Transverse colon (tissue), 4 donors: Measurements from ENCODE around the gene VWA3B. TPM values are rescaled to one million over a fixed set of nuclear protein-coding genes. Genes with fewer than 3 reads are reported as not detected.
A peak's percentile ranks its signal among the peaks of the same experiment; 100 is the strongest.

ENCODE experiments used
- DNase-seq: peaks from one replicate; pipeline ENCODE4 v3.0.0-alpha.2; 2019
- H3K27ac ChIP-seq, 4 donors: fragments of 200-600 bp; sonication (generic); 2 replicates each; pipeline ENCODE4 v1.5.1; 2016 to 2018; ENCODE audit warnings: inconsistent platforms in 4 of 4
- H3K27me3 ChIP-seq: fragments of 200-600 bp; sonication (generic); 2 replicates; pipeline ENCODE4 v1.5.1; 2017; ENCODE audit warnings: inconsistent platforms
- H3K36me3 ChIP-seq, 4 donors: fragments of 200-600 bp; sonication (generic); 2 replicates each; pipeline ENCODE4 v1.5.1; 2017 to 2019; ENCODE audit warnings: inconsistent platforms in 4 of 4
- H3K4me1 ChIP-seq, 4 donors: fragments of 200-600 bp; sonication (generic); 2 replicates each; pipeline ENCODE4 v1.5.1; 2017 to 2020; ENCODE audit warnings: inconsistent platforms in 4 of 4
- H3K4me3 ChIP-seq, 4 donors: fragments of 200-600 bp; sonication (generic); 1 replicate in 1 of 4; 2 replicates in 3 of 4; pipeline versions ENCODE4 v1.5.1 to v1.6.1; 2017 to 2019; ENCODE audit warnings: inconsistent platforms in 4 of 4
- H3K9me3 ChIP-seq, 2 donors: fragments of 200-600 bp; sonication (generic); 2 replicates each; pipeline ENCODE4 v1.5.1; 2017 to 2019; ENCODE audit warnings: inconsistent platforms in 2 of 2
- EP300 ChIP-seq: sonication (generic); formaldehyde crosslinking; IDR thresholded peaks from one replicate; pipeline ENCODE4 v1.6.1; 2017; ENCODE audit warnings: antibody characterized with exemption, low read depth
- POLR2A ChIP-seq: fragments of 450-650 bp; IDR thresholded peaks from one replicate; pipeline ENCODE4 v1.6.1; 2016; ENCODE audit warnings: antibody characterized with exemption, mild to moderate bottlenecking, moderate library complexity
- POLR2AphosphoS5 ChIP-seq, 3 donors: sonication (generic); formaldehyde crosslinking; IDR thresholded peaks; one replicate each; pipeline ENCODE4 v1.6.1; 2016; ENCODE audit warnings: antibody characterized with exemption in 3 of 3
- WGBS, 2 donors: methylation state at CpG; one replicate each; pipeline ENCODE4 v1.1.5; 2018; ENCODE audit warnings: low coverage in 1 of 2; 5-methylcytosine and 5-hydroxymethylcytosine counted together
- in situ Hi-C, 4 donors: fragments of 200-750 bp; cut with MboI; loops; one replicate each; pipeline versions ENCODE4 v1.15.0 to v1.15.1; 2017; ENCODE audit warnings: low sequenced_read_pairs in 3 of 4, low pct_ligation_motif_present in 1 of 4, low pct_unique_long_range_greater_than_20kb in 1 of 4
- intact Hi-C: fragments of 100-400 bp; cut with DNase I; formaldehyde crosslinking; loops from one replicate; pipeline ENCODE4 v1.15.1; 2023; ENCODE audit warnings: low total_unique reads
- total RNA-seq, 4 donors: library from RNA; depleted of rRNA; stranded (reverse); fragments of >200 nt; gene quantifications; one replicate each; pipeline ENCODE4 v1.1.0, GENCODE V29; 2016
- TF ChIP-seq, protein P1 (sequence below), 5 experiments: fragments of 200-600 bp in 3 of 5; fragments of 450-650 bp in 2 of 5; sonication (generic) in 3 of 5; IDR thresholded peaks; 1 replicate in 2 of 5; 2 replicates in 3 of 5; pipeline ENCODE4 v1.5.1; 2016 to 2017; ENCODE audit warnings: antibody characterized with exemption in 5 of 5, inconsistent platforms in 3 of 5, mild to moderate bottlenecking in 2 of 5, moderate library complexity in 1 of 5

VWA3B gene
- total RNA-seq, 4 donors from 2014 or later = 0.41 to 0.48 TPM; not detected in 2

DNA sequence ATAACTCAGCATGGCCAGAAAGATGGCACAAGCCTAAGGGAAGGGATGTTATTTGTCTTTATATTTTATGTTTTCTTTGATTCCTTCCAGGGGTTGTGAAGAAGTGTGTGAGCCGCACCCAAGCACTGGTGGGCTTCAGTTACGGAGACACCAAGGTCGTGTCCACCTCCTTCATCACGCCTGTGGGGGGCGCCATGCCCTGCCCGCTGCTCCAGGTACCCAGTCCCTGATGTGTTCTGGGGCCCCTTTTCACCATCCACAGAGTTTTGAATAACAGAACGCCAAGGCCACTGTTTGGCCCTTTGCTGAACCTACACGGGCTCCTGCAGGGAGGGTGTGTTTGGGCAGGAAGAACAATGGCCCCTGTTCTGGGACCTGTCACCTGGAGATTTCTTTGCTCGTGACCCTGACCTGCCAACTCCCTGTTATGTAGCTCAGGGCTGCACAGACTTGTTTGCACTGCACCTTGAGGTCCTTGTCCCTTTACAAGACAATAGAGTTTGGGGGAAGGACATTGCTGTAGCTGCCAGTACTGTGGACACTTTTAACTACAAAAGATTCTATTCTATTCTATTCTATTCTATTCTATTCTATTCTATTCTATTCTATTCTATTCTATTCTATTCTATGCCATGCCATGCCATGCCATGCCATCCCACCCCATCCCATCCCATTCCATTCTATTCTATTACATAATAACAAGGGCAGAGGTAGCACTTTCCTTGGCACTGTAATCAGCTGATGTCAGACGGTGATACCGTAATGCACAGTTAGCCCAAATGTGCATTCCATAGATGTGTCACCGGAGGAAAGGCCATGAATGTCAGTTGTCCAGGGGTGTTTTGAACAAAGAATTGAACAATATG lies 211.1 kb downstream of the VWA3B start:
- Histone ChIP-seq H3K27me3 (no peaks in the 10 kb centered on the region), H3K27ac (peak overlapping the region; percentile 70 to 87 (median 82)), H3K4me3 (no peak overlapping the region), H3K4me1 (peaks cover 4 to 26% (median 24%) of the 10 kb centered on the region in 4 donors), H3K9me3 (no peaks in the 10 kb centered on the region), H3K36me3 (no peaks in the 10 kb centered on the region)
- 61 to 82% methylated on average over 3 to 12 of the region's 12 CpGs for WGBS, 2 donors
- TF ChIP-seq, protein P1, sequence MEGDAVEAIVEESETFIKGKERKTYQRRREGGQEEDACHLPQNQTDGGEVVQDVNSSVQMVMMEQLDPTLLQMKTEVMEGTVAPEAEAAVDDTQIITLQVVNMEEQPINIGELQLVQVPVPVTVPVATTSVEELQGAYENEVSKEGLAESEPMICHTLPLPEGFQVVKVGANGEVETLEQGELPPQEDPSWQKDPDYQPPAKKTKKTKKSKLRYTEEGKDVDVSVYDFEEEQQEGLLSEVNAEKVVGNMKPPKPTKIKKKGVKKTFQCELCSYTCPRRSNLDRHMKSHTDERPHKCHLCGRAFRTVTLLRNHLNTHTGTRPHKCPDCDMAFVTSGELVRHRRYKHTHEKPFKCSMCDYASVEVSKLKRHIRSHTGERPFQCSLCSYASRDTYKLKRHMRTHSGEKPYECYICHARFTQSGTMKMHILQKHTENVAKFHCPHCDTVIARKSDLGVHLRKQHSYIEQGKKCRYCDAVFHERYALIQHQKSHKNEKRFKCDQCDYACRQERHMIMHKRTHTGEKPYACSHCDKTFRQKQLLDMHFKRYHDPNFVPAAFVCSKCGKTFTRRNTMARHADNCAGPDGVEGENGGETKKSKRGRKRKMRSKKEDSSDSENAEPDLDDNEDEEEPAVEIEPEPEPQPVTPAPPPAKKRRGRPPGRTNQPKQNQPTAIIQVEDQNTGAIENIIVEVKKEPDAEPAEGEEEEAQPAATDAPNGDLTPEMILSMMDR (IDR thresholded peaks at IDR 0.05) = no peak
- TF ChIP-seq POLR2A = no peak
- no peak for TF ChIP-seq POLR2AphosphoS5 (IDR thresholded peaks at IDR 0.05)
- no peak for TF ChIP-seq EP300
- in situ Hi-C loops = no loop called here
- DNase-seq = no peak
- intact Hi-C loops = no loop called here

DNA sequence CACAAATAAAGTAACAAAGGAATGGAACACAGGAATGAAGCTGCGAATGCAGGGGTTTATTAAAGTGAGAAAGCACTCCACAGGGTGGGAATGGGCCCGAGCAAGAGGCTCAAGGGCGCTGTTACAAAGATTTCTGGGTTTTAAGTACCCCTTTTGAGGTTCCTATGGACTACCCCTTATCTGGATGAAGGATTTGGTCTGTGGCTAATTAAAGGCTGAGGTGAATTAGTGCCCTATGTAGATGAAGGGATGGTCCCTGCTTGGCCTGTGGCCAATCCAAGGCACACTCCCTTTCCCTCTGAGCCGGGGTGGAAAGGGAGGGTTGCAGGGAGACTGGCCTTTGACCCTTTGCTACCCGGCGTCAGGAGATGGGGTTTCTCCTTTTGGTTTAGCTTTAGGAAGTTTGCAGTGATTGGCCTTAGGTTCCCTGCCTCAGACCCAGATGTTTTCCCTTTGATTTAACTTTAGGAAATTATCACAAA lies 211.8 kb downstream of the VWA3B start:
- peak; percentile 48 for DNase-seq
- Histone ChIP-seq H3K4me1 (peaks cover 4 to 26% (median 24%) of the 10 kb centered on the region in 4 donors), H3K4me3 (no peak overlapping the region), H3K9me3 (no peaks in the 10 kb centered on the region), H3K27me3 (no peaks in the 10 kb centered on the region), H3K27ac (peak overlapping the region; percentile 70 to 87 (median 82)), H3K36me3 (no peaks in the 10 kb centered on the region)
- in situ Hi-C loops (no loop called here), intact Hi-C loops (no loop called here)
- no peak for TF ChIP-seq POLR2A
- TF ChIP-seq, protein P1 (IDR thresholded peaks at IDR 0.05) = no peak
- TF ChIP-seq EP300 = no peak
- WGBS, 2 donors = 54 to 75% methylated on average over 5 to 6 of the region's 6 CpGs

DNA sequence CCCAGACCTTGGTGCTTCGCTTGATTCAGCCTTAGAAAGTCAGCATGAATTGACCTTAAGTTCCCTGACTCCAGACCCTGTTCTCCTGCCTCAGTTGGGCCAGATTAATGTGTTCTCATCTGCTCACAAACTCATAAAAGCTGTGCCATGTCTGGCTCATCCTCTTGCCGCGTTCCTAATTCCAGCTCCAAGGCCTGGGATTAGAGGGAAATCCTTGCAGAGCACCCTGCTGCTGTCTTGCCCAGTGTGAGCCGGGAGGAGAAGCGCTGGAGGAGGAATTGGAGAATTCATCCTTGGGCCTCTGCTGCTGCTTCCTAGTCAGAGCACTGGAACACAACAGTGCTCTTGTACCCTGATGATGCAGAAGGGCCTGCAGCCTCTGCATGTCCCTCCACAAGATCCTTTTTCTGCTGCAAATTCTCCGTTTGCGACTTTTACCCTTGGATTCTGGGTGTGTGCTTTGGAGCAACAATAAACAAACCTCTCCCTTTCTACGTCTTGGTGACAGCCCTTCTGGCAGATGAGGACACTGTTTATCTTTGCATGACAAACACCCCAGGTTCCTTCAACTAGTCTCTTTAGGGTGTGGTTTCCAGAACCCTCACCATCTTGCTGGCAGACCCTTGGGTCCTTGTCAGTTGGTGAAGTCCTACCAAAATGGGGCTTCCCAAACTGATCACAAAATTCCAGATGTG lies 212.4 kb downstream of the VWA3B start:
- Histone ChIP-seq H3K4me1 (peaks cover 4 to 26% (median 24%) of the 10 kb centered on the region in 4 donors), H3K36me3 (no peaks in the 10 kb centered on the region), H3K4me3 (no peak overlapping the region), H3K9me3 (no peaks in the 10 kb centered on the region), H3K27me3 (no peaks in the 10 kb centered on the region), H3K27ac (peak overlapping the region; percentile 70 to 87 (median 82))
- WGBS, 2 donors = 53 to 55% methylated on average over 3 to 8 of the region's 8 CpGs
- DNase-seq = peak; percentile 41
- in situ Hi-C loops = no loop called here
- TF ChIP-seq POLR2AphosphoS5 (IDR thresholded peaks at IDR 0.05) (peak in 1 of 3 donors; percentile 46), EP300 (no peak)
- intact Hi-C loops = no loop called here

- WGBS, 2 donors = 86% methylated on average over 12 of the region's 12 CpGs; no CpG with 5 or more reads in 1 of the 2 donors
- in situ Hi-C loops (no loop called here), intact Hi-C loops (no loop called here)
- peak overlapping the region; percentile 70 to 87 (median 82) for H3K27ac ChIP-seq
- H3K4me1 ChIP-seq = peaks cover 4 to 26% (median 24%) of the 10 kb centered on the region in 4 donors
- H3K4me3 ChIP-seq = no peak overlapping the region
- DNase-seq = no peak
- TF ChIP-seq, protein P1 (IDR thresholded peaks at IDR 0.05) = no peak
- TF ChIP-seq POLR2A = no peak
- TF ChIP-seq EP300 = no peak
- no peak for TF ChIP-seq POLR2AphosphoS5 (IDR thresholded peaks at IDR 0.05)
- no peaks in the 10 kb centered on the region for H3K27me3 ChIP-seq
- no peaks in the 10 kb centered on the region for H3K36me3 ChIP-seq
- H3K9me3 ChIP-seq = no peaks in the 10 kb centered on the region
These were observed 213.3 kb downstream of the VWA3B start for GRCh38 chr2:98300141-98300874.
